Esophagus muscularis mucosa (tissue), 3 donors: ENCODE data around the gene CCT7.

ENCODE experiments used
- CTCF ChIP-seq, 3 experiments: fragments of 200-600 bp in 2 of 3; fragments of 450-650 bp in 1 of 3; sonication (generic) in 2 of 3; IDR thresholded peaks; one replicate each; pipeline ENCODE4 v1.5.1; 2017 to 2019; ENCODE audit warnings: antibody characterized with exemption in 3 of 3, mild to moderate bottlenecking in 2 of 3, moderate library complexity in 1 of 3
- POLR2A ChIP-seq: fragments of 450-650 bp; IDR thresholded peaks from one replicate; pipeline ENCODE4 v1.6.1; 2017; ENCODE audit warnings: antibody characterized with exemption, moderate library complexity, mild to moderate bottlenecking, low read depth

DNA sequence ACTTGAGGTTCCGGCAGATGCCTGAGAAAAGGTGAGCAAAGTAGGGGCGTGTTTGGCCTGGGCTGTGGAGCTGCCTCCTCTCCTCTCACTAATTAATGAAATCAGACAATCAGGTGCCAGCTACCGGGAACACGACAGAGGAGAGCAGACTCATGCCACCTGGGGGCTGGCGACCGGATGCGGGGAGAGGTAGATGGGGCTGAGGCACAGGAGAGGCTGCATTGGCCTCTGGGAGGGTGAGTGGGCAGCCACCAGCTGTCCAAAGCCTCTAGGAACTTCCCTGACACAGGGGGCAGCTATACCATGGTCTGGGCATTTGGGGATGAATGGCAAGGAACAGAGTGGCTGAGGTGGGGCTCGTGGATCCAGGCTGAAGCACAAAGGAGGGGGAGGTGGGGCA, 25.2 kb downstream of the CCT7 start:
- no peak for TF ChIP-seq CTCF (IDR thresholded peaks at IDR 0.05)
- no peak for TF ChIP-seq POLR2A
